ENCODE results near the gene PCDH15. TPM values are rescaled to one million over a fixed set of nuclear protein-coding genes. Genes with fewer than 3 reads are reported as not detected.

Gene PCDH15
- total and polyA plus RNA-seq, 8 donors = 0.58 to 2.1 (median 1.2) TPM

- Histone ChIP-seq H3K4me3 (no peak overlapping the region), H3K36me3 (no peaks in the 10 kb centered on the region), H3K27me3 (no peaks in the 10 kb centered on the region), H3K27ac (no peak overlapping the region), H3K9me3 (peaks cover 0 to 11% of the 10 kb centered on the region in 2 donors), H3K4me1 (no peaks in the 10 kb centered on the region)
- ATAC-seq (no peak), DNase-seq (no peak)
- TF ChIP-seq, protein P1, sequence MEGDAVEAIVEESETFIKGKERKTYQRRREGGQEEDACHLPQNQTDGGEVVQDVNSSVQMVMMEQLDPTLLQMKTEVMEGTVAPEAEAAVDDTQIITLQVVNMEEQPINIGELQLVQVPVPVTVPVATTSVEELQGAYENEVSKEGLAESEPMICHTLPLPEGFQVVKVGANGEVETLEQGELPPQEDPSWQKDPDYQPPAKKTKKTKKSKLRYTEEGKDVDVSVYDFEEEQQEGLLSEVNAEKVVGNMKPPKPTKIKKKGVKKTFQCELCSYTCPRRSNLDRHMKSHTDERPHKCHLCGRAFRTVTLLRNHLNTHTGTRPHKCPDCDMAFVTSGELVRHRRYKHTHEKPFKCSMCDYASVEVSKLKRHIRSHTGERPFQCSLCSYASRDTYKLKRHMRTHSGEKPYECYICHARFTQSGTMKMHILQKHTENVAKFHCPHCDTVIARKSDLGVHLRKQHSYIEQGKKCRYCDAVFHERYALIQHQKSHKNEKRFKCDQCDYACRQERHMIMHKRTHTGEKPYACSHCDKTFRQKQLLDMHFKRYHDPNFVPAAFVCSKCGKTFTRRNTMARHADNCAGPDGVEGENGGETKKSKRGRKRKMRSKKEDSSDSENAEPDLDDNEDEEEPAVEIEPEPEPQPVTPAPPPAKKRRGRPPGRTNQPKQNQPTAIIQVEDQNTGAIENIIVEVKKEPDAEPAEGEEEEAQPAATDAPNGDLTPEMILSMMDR (IDR thresholded peaks at IDR 0.05) = no peak
- intact Hi-C loops (cut with DNase I) = no loop called here
Measured at GRCh38 chr10:54081950-54082349, 719.1 kb downstream of the PCDH15 start.

DNA sequence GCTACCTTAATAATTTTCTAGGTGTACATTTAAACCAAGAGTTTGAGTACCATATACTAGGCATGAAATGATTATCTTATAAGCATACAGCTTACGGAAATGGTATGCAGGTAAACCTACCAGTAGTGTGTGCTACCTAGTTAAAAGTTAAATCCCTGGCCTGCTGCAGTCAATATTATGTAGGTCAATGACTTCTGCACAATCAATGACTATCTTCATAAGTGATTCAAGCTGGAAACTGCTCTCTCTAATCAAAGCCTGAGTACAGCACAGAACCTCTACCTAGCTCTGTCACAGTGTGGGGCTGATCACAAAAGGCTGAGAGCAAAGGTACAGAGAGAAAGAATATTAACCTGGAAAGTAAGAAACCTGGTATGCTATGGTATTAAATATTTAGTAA is 733.7 kb downstream of the PCDH15 start:
- H3K4me1 ChIP-seq = no peaks in the 10 kb centered on the region
- DNase-seq (no peak), ATAC-seq (no peak)
- intact Hi-C loops (cut with DNase I) = no loop called here
- H3K27ac ChIP-seq = no peak overlapping the region
- H3K36me3 ChIP-seq = no peaks in the 10 kb centered on the region
- H3K4me3 ChIP-seq = no peak overlapping the region
- peaks cover 0 to 6% of the 10 kb centered on the region in 2 donors for H3K9me3 ChIP-seq
- TF ChIP-seq, protein P1 (IDR thresholded peaks at IDR 0.05) = no peak
- H3K27me3 ChIP-seq = no peaks in the 10 kb centered on the region

- no peak for DNase-seq
- no peaks in the 10 kb centered on the region for H3K4me1 ChIP-seq
Measured at GRCh38 chr10:54066646-54067045, 734.4 kb downstream of the PCDH15 start.

DNA sequence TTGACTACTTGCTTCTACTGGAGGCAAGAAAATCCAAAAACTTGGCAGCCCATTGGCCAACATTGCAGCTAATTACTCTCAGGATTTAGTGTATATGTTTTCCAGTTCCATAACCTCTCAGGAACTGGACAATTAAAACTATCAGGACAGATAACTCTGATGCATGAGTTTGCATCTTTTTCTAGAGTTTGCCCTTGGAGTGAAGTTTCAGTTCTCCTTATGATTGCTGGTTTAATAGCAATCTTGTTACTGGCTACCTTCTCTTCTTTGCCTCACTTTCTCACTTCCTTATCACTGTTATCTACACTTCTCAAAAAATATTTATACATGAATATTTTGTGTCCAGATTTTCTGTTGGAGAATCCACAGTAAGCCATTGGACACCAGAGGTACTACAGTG is 735.9 kb downstream of the PCDH15 start:
- Histone ChIP-seq H3K9me3 (peaks cover 0 to 6% of the 10 kb centered on the region in 2 donors), H3K36me3 (no peaks in the 10 kb centered on the region), H3K4me3 (no peak overlapping the region), H3K4me1 (no peaks in the 10 kb centered on the region), H3K27me3 (no peaks in the 10 kb centered on the region), H3K27ac (no peak overlapping the region)
- DNase-seq = no peak
- intact Hi-C loops (cut with DNase I) = no loop called here
- ATAC-seq = no peak
- TF ChIP-seq, protein P1 (IDR thresholded peaks at IDR 0.05) = no peak

More at GRCh38 chr10:54066646-54067045, 734.4 kb downstream of the PCDH15 start:
- intact Hi-C loops (cut with DNase I) = no loop called here
- Histone ChIP-seq H3K36me3 (no peaks in the 10 kb centered on the region), H3K9me3 (peaks cover 0 to 6% of the 10 kb centered on the region in 2 donors), H3K27me3 (no peaks in the 10 kb centered on the region), H3K27ac (no peak overlapping the region), H3K4me3 (no peak overlapping the region)
- no peak for ATAC-seq
- TF ChIP-seq, protein P1 (IDR thresholded peaks at IDR 0.05) = no peak

DNA sequence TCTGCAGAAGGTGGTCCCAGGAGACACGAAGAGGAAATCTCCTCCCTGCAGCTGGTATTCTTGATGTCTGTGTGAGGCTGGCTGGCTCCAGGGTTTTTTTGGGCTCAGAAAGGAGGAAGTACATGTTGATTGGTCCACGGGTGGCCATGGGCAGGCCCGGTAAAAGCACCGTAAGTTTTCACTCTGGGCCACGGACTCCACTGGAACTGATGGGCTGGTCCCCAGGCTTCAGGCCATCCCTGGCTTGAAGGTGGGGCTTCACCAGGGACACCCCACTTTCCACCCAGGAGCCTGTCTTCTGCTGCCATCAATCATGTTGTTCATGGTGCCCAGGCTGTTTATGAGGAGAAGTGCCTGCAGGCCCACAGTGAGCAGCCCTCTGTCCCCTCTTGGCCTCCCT is 736.8 kb downstream of the PCDH15 start:
- Histone ChIP-seq H3K27me3 (no peaks in the 10 kb centered on the region), H3K4me3 (no peak overlapping the region), H3K36me3 (no peaks in the 10 kb centered on the region), H3K27ac (no peak overlapping the region), H3K9me3 (peaks cover 0 to 6% of the 10 kb centered on the region in 2 donors), H3K4me1 (no peaks in the 10 kb centered on the region)
- intact Hi-C loops (cut with DNase I) = no loop called here
- TF ChIP-seq, protein P1 (IDR thresholded peaks at IDR 0.05) = no peak
- ATAC-seq (no peak), DNase-seq (no peak)

Data from left lung (tissue), 10 donors.